Activated CD8-positive, alpha-beta T cell treated with anti-CD3 and anti-CD28 coated beads, Interleukin-2, amount 10 ng/mL, durations not matched to agents 7 days and 5 days (primary cell): ENCODE results near the gene MTHFR. TPM values are rescaled to one million over a fixed set of nuclear protein-coding genes. Genes with fewer than 3 reads are reported as not detected.

Experiments used
- ATAC-seq: fragments of 150-1000 bp; cut with Tn5 transposase; one replicate; pipeline ENCODE4 v1.10.0; 2021; ENCODE audit warnings: moderate library complexity
- CTCF ChIA-PET: fragments of 350-600 bp; sonication (Branson Sonifier 250); formaldehyde crosslinking; loops from one replicate; lab custom pipeline; 2021; ENCODE audit warnings: antibody characterized with exemption; lab: Charles Lee
- POLR2A ChIA-PET: fragments of 350-600 bp; sonication (Branson Sonifier 250); formaldehyde crosslinking; loops from one replicate; lab custom pipeline; 2021; ENCODE audit warnings: antibody characterized with exemption; lab: Charles Lee
- DNase-seq: peaks from one replicate; pipeline ENCODE4 v3.0.0-alpha.2; 2020
- H3K27ac Mint-ChIP-seq: one replicate; pipeline ENCODE4 v1.8.0; 2021; ENCODE audit warnings: mild to moderate bottlenecking, mixed read lengths
- H3K27me3 Mint-ChIP-seq: one replicate; pipeline ENCODE4 v1.8.0; 2021; ENCODE audit warnings: low read depth, mixed read lengths
- H3K36me3 Mint-ChIP-seq: one replicate; pipeline ENCODE4 v1.8.0; 2021; ENCODE audit warnings: low read depth, mixed read lengths
- H3K4me1 Mint-ChIP-seq: one replicate; pipeline ENCODE4 v1.8.0; 2021; ENCODE audit warnings: low read depth, mixed read lengths
- H3K4me3 Mint-ChIP-seq: one replicate; pipeline ENCODE4 v1.8.0; 2021; ENCODE audit warnings: mild to moderate bottlenecking, mixed read lengths
- H3K9me3 Mint-ChIP-seq: one replicate; pipeline ENCODE4 v1.8.0; 2022; ENCODE audit warnings: mixed read lengths; ENCODE audit not compliant: insufficient read depth
- total RNA-seq, 2 experiments: library from RNA; stranded (reverse); gene quantifications; one replicate each; pipeline ENCODE4 v1.2.3, GENCODE V29; 2021

MTHFR gene
- total RNA-seq, 2 experiments from 2014 or later = 32.4 to 34.6 TPM

GRCh38 chr1:11778844-11779623, 26.7 kb downstream of the MTHFR start:
- Mint-ChIP-seq H3K27ac (no peak overlapping the region), H3K27me3 (no peaks in the 10 kb centered on the region), H3K4me1 (no peaks in the 10 kb centered on the region), H3K36me3 (no peaks in the 10 kb centered on the region), H3K4me3 (no peak overlapping the region), H3K9me3 (no peaks in the 10 kb centered on the region)
- DNase-seq (no peak), ATAC-seq (no peak)
- ChIA-PET CTCF (no interaction called here), POLR2A (no interaction called here)

GRCh38 chr1:11778336-11778735, 27.4 kb downstream of the MTHFR start:
- no peaks in the 10 kb centered on the region for H3K4me1 Mint-ChIP-seq
- no peaks in the 10 kb centered on the region for H3K36me3 Mint-ChIP-seq
- no peaks in the 10 kb centered on the region for H3K9me3 Mint-ChIP-seq
- ATAC-seq = no peak
- no peak overlapping the region for H3K27ac Mint-ChIP-seq
- POLR2A ChIA-PET = no interaction called here
- no peak for DNase-seq
- no peaks in the 10 kb centered on the region for H3K27me3 Mint-ChIP-seq
- no peak overlapping the region for H3K4me3 Mint-ChIP-seq
- CTCF ChIA-PET = no interaction called here

- H3K4me1 Mint-ChIP-seq = no peaks in the 10 kb centered on the region
- no peaks in the 10 kb centered on the region for H3K9me3 Mint-ChIP-seq
- ChIA-PET CTCF (interaction anchor here (2.6 kb wide), 1 partner anchor 8 kb away, joined by 10 read pairs; no protein-coding TSS in a partner anchor), POLR2A (interaction anchor here (1.1 kb wide), 1 partner anchor 130 kb away, joined by 3 read pairs; no protein-coding TSS in a partner anchor)
- no peak for ATAC-seq
- H3K4me3 Mint-ChIP-seq = no peak overlapping the region
- no peak overlapping the region for H3K27ac Mint-ChIP-seq
- DNase-seq = no peak
- H3K36me3 Mint-ChIP-seq = no peaks in the 10 kb centered on the region
- H3K27me3 Mint-ChIP-seq = no peaks in the 10 kb centered on the region
Observed at GRCh38 chr1:11777658-11778322, 28.0 kb downstream of the MTHFR start.

- CTCF ChIA-PET = no interaction called here
- H3K36me3 Mint-ChIP-seq = no peaks in the 10 kb centered on the region
- H3K4me3 Mint-ChIP-seq = no peak overlapping the region
- no peak for DNase-seq
- no peaks in the 10 kb centered on the region for H3K4me1 Mint-ChIP-seq
- ATAC-seq = no peak
- H3K27ac Mint-ChIP-seq = no peak overlapping the region
- no peaks in the 10 kb centered on the region for H3K9me3 Mint-ChIP-seq
- H3K27me3 Mint-ChIP-seq = no peaks in the 10 kb centered on the region
- POLR2A ChIA-PET = interaction anchor here (0.6 kb wide), 1 partner anchor 68 kb away, joined by 3 read pairs; no protein-coding TSS in a partner anchor
Observed at GRCh38 chr1:11774753-11775152, 31.0 kb downstream of the MTHFR start.

- Mint-ChIP-seq H3K4me3 (no peak overlapping the region), H3K9me3 (no peaks in the 10 kb centered on the region), H3K27me3 (no peaks in the 10 kb centered on the region), H3K4me1 (no peaks in the 10 kb centered on the region), H3K27ac (no peak overlapping the region), H3K36me3 (no peaks in the 10 kb centered on the region)
- no peak for ATAC-seq
- ChIA-PET POLR2A (no interaction called here), CTCF (no interaction called here)
- no peak for DNase-seq
Observed at GRCh38 chr1:11772458-11772857, 33.3 kb downstream of the MTHFR start.

GRCh38 chr1:11771481-11772043, 34.2 kb downstream of the MTHFR start:
- no peaks in the 10 kb centered on the region for H3K4me1 Mint-ChIP-seq
- H3K36me3 Mint-ChIP-seq = no peaks in the 10 kb centered on the region
- H3K4me3 Mint-ChIP-seq = no peak overlapping the region
- ChIA-PET CTCF (no interaction called here), POLR2A (no interaction called here)
- no peak overlapping the region for H3K27ac Mint-ChIP-seq
- DNase-seq (no peak), ATAC-seq (no peak)
- H3K9me3 Mint-ChIP-seq = no peaks in the 10 kb centered on the region
- H3K27me3 Mint-ChIP-seq = no peaks in the 10 kb centered on the region

GRCh38 chr1:11770011-11770410, 35.8 kb downstream of the MTHFR start:
- DNase-seq (no peak), ATAC-seq (no peak)
- ChIA-PET POLR2A (interaction anchor here (0.6 kb wide), 1 partner anchor 139 kb away, joined by 3 read pairs; no protein-coding TSS in a partner anchor), CTCF (no interaction called here)
- no peak overlapping the region for H3K27ac Mint-ChIP-seq
- no peak overlapping the region for H3K4me3 Mint-ChIP-seq
- no peaks in the 10 kb centered on the region for H3K9me3 Mint-ChIP-seq
- no peaks in the 10 kb centered on the region for H3K27me3 Mint-ChIP-seq
- no peaks in the 10 kb centered on the region for H3K4me1 Mint-ChIP-seq
- no peaks in the 10 kb centered on the region for H3K36me3 Mint-ChIP-seq

- no peaks in the 10 kb centered on the region for H3K27me3 Mint-ChIP-seq
- ChIA-PET CTCF (no interaction called here), POLR2A (interaction anchor here (0.7 to 1.5 kb wide), 2 partner anchors 13 to 138 kb away, joined by 3 read pairs; no protein-coding TSS in a partner anchor)
- no peak for DNase-seq
- H3K27ac Mint-ChIP-seq = no peak overlapping the region
- H3K4me1 Mint-ChIP-seq = no peaks in the 10 kb centered on the region
- no peaks in the 10 kb centered on the region for H3K36me3 Mint-ChIP-seq
- no peak overlapping the region for H3K4me3 Mint-ChIP-seq
- H3K9me3 Mint-ChIP-seq = no peaks in the 10 kb centered on the region
- no peak for ATAC-seq
Observed at GRCh38 chr1:11769274-11769673, 36.5 kb downstream of the MTHFR start.

GRCh38 chr1:11768821-11769220, 36.9 kb downstream of the MTHFR start:
- CTCF ChIA-PET = no interaction called here
- POLR2A ChIA-PET = interaction anchor here (0.7 to 1.5 kb wide), 2 partner anchors 13 to 139 kb away, joined by 3 read pairs; no protein-coding TSS in a partner anchor

GRCh38 chr1:11767922-11768704, 37.7 kb downstream of the MTHFR start:
- Mint-ChIP-seq H3K9me3 (no peaks in the 10 kb centered on the region), H3K4me1 (no peaks in the 10 kb centered on the region), H3K36me3 (no peaks in the 10 kb centered on the region), H3K27me3 (no peaks in the 10 kb centered on the region), H3K27ac (no peak overlapping the region), H3K4me3 (no peak overlapping the region)
- POLR2A ChIA-PET = interaction anchor here (1.5 kb wide), 1 partner anchor 140 kb away, joined by 3 read pairs; no protein-coding TSS in a partner anchor
- DNase-seq (no peak), ATAC-seq (no peak)
- CTCF ChIA-PET = no interaction called here

More at GRCh38 chr1:11768821-11769220, 36.9 kb downstream of the MTHFR start:
- Mint-ChIP-seq H3K4me1 (no peaks in the 10 kb centered on the region), H3K4me3 (no peak overlapping the region), H3K36me3 (no peaks in the 10 kb centered on the region), H3K9me3 (no peaks in the 10 kb centered on the region), H3K27ac (no peak overlapping the region), H3K27me3 (no peaks in the 10 kb centered on the region)
- DNase-seq = no peak
- no peak for ATAC-seq

GRCh38 chr1:11766429-11766776, 39.4 kb downstream of the MTHFR start:
- POLR2A ChIA-PET = interaction anchor here (1.0 kb wide), 1 partner anchor 141 kb away, joined by 4 read pairs; no protein-coding TSS in a partner anchor
- CTCF ChIA-PET = no interaction called here
- DNase-seq = no peak

More at GRCh38 chr1:11766429-11766776, 39.4 kb downstream of the MTHFR start:
- Mint-ChIP-seq H3K27ac (no peak overlapping the region), H3K27me3 (peaks cover 14% of the 10 kb centered on the region), H3K36me3 (no peaks in the 10 kb centered on the region), H3K4me3 (no peak overlapping the region), H3K9me3 (no peaks in the 10 kb centered on the region), H3K4me1 (peaks cover 6% of the 10 kb centered on the region)
- no peak for ATAC-seq
